ENCODE measurements around the gene CMTM7.

Gene CMTM7

GRCh38 chr3:32414522-32415202 is 23.0 kb downstream of the CMTM7 start:
- no peak for DNase-seq (ENCODE audit: low read depth)

GRCh38 chr3:32419742-32420125 is 28.1 kb downstream of the CMTM7 start:
- no peak for DNase-seq (ENCODE audit: low read depth)

GRCh38 chr3:32420126-32421038 is 28.7 kb downstream of the CMTM7 start:
- DNase-seq (ENCODE audit: low read depth): no peak

GRCh38 chr3:32421185-32421584 is 29.5 kb downstream of the CMTM7 start:
- DNase-seq (ENCODE audit: low read depth): no peak

- DNase-seq (ENCODE audit: low read depth): no peak
Observed at GRCh38 chr3:32421991-32422859, 30.6 kb downstream of the CMTM7 start.

GRCh38 chr3:32422943-32423342 is 31.3 kb downstream of the CMTM7 start:
- no peak for DNase-seq (ENCODE audit: low read depth)

- DNase-seq (ENCODE audit: low read depth): no peak
Observed at GRCh38 chr3:32423534-32423933, 31.9 kb downstream of the CMTM7 start.

GRCh38 chr3:32423956-32424557 is 32.4 kb downstream of the CMTM7 start:
- no peak for DNase-seq (ENCODE audit: low read depth)

GRCh38 chr3:32424581-32425250 is 33.1 kb downstream of the CMTM7 start:
- no peak for DNase-seq (ENCODE audit: low read depth)

GRCh38 chr3:32428092-32429068 is 36.7 kb downstream of the CMTM7 start:
- DNase-seq (ENCODE audit: low read depth): no peak

- no peak for DNase-seq (ENCODE audit: low read depth)
Observed at GRCh38 chr3:32430900-32431299, 39.2 kb downstream of the CMTM7 start.

- DNase-seq (ENCODE audit: low read depth): no peak
Observed at GRCh38 chr3:32431481-32431880, 39.8 kb downstream of the CMTM7 start.

GRCh38 chr3:32432045-32432710 is 40.5 kb downstream of the CMTM7 start:
- DNase-seq (ENCODE audit: low read depth): no peak

GRCh38 chr3:32432711-32433530 is 41.3 kb downstream of the CMTM7 start:
- no peak for DNase-seq (ENCODE audit: low read depth)

- DNase-seq (ENCODE audit: low read depth): no peak
Observed at GRCh38 chr3:32434206-32434605, 42.6 kb downstream of the CMTM7 start.

- DNase-seq (ENCODE audit: low read depth): no peak
Observed at GRCh38 chr3:32435911-32436815, 44.5 kb downstream of the CMTM7 start.

- DNase-seq (ENCODE audit: low read depth): no peak
Observed at GRCh38 chr3:32436816-32437189, 45.1 kb downstream of the CMTM7 start.

- DNase-seq (ENCODE audit: low read depth): no peak
Observed at GRCh38 chr3:32437896-32438295, 46.2 kb downstream of the CMTM7 start.

Data from stimulated activated CD8-positive, alpha-beta memory T cell treated with anti-CD3 and anti-CD28 coated beads, Interleukin-15, amount 100 ng/mL, for 1 hour (primary cell).